Neural progenitor cell (in vitro differentiated cells): ENCODE data around the gene HOXB4.

ENCODE experiments used
- EZH2 ChIP-seq: fragments of 200-600 bp; sonication (generic); IDR thresholded peaks from 2 replicates; pipeline ENCODE4 v1.6.1; 2017; ENCODE audit warnings: antibody characterized with exemption, mild to moderate bottlenecking, moderate library complexity
- EZH2phosphoT487 ChIP-seq: fragments of 200-600 bp; sonication (generic); IDR thresholded peaks from 2 replicates; pipeline ENCODE4 v1.6.1; 2017; ENCODE audit warnings: antibody characterized with exemption
- TF ChIP-seq, protein P1 (sequence below): fragments of 200-600 bp; sonication (generic); IDR thresholded peaks from 2 replicates; pipeline ENCODE4 v1.5.1; 2017; ENCODE audit warnings: antibody characterized with exemption, mild to moderate bottlenecking

GRCh38 chr17:48578616-48579470 lies 693 bp upstream of the HOXB4 start:
- TF ChIP-seq, protein P1, sequence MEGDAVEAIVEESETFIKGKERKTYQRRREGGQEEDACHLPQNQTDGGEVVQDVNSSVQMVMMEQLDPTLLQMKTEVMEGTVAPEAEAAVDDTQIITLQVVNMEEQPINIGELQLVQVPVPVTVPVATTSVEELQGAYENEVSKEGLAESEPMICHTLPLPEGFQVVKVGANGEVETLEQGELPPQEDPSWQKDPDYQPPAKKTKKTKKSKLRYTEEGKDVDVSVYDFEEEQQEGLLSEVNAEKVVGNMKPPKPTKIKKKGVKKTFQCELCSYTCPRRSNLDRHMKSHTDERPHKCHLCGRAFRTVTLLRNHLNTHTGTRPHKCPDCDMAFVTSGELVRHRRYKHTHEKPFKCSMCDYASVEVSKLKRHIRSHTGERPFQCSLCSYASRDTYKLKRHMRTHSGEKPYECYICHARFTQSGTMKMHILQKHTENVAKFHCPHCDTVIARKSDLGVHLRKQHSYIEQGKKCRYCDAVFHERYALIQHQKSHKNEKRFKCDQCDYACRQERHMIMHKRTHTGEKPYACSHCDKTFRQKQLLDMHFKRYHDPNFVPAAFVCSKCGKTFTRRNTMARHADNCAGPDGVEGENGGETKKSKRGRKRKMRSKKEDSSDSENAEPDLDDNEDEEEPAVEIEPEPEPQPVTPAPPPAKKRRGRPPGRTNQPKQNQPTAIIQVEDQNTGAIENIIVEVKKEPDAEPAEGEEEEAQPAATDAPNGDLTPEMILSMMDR = no peak
- TF ChIP-seq EZH2phosphoT487 = peak; percentile 91
- peak; percentile 28 for TF ChIP-seq EZH2
